Activated CD8-positive, alpha-beta memory T cell treated with anti-CD3 and anti-CD28 coated beads for 4 hours (primary cell): ENCODE measurements around the gene PAPPA2.
"Not testable (repeated sequence)": the region's sequence is repeated elsewhere in the genome, so short reads cannot be mapped to it uniquely, and the experiment has no call there.

Experiments used
- DNase-seq, 2 donors: peaks; one replicate each; pipeline ENCODE4 v3.0.0-alpha.2; 2020; ENCODE audit warnings: low read depth in 2 of 2

Gene PAPPA2

DNA sequence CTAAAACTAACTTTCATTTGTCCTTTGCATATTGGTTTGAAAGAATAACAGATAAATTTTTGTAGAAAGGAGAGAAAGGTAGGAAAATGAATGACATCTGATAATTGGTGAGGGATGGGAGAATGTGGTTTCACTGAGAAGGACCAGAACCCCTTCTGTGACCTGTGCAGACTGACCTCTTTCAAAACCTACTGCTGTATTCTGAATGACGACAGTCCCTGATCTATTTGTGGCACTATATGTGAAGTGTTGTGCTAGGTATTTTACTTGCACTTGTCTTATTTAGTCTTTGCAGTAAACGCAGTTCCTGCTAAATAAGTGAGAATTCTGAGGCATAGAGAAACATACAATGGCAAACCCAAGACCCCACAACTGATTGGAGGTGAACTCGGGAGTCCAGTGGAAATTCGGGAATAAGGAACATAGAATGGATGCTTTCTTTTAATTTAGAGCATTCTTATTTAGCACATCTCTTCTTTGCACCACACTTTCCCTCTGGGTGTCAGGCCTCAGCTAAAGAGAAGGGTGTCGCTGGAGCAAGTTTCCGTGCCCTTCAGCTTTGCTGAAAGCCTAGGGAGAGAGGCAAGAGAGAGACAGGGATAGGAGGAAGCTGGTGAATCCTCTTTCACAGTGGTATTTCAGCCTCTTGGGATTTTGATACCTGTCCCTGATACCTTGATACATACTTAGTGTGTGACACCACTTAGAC, 230.2 kb downstream of the PAPPA2 start:
- no peak for DNase-seq

DNA sequence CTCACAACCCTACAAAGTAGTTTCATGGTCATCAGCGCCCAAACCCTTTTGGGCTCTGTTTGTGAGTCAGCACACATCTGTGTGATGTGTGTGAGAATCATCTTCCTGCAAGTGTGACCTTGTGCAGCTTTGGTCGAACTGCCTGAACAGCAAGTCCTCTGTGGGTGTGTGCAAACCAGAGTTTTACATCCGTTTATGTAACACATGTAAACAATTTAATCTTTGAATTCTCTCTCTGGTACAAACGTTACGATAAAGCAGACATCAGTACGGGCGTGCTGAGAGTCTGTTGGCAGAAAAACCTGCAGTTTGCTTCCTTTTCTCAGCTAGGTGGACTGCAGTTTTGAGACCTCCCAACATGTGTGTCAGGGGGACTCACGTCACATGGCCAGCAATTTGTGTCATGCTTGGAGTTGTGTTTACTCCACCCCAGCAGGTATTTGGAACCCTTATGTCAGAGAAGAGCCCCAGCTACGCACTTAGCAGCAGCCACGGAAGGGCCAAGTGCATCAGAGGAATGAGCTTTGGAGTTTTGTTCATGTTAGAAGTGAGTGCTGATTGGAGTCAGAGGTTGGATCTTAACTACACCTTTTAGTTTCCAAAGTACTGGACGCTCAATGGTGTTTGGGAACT, 230.8 kb downstream of the PAPPA2 start:
- no peak for DNase-seq

DNA sequence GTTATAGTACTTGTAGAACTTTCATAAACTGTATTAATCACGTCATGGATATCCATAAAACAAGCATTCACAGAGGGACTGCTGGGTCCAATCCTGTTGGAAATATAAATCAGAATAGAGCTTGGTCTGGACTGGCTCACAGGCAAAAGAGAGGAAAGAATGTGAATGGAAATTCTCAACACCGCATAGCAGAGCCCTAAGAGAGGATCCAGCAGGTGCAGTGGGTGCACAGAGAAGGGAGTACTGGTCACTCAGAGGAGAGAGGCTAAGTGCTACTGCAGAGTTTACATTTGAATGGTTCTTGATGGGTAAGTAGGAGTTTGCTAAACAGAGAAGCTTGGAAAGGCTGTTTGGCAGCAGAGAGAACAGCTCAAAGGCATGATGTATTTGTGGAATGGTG, 231.7 kb downstream of the PAPPA2 start:
- no peak for DNase-seq

DNA sequence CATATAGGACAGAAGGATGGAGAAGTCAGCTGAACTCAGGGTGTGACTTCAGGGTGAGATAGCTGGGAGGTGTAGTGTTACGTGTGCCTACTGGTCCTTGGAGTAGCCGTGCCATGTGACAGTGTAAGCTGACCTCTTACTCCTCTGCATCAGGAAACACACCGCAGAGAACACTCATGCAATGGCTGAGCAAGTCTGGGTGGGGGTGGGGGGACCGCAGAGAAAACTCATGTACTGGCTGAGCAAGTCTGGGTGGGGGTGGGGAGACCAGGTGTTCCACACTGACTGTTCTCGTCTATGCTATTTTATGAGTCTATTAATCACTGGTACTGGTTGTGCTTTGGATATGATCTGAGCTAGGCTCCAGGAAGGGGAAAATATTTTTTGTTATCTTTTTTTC, 233.1 kb downstream of the PAPPA2 start:
- no peak for DNase-seq

DNA sequence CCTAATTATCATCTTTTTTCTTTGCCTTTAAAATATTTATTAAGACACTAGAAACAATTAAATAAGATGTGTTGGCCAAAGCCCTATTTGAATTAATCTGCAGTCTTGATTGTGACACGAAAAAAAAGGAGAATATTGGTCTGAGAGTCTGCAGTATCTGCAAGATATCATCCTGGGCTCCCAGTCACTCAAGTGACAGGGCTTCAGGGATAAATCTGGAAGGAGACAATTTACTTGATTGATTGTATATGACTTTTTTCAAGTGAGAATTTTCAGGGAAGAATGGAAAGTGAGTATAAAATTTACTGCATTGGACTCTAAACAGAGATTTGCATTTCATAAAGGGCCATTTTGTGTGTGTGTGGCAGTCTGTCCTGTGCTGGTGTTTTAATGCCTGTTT, 233.7 kb downstream of the PAPPA2 start:
- no peak for DNase-seq

DNA sequence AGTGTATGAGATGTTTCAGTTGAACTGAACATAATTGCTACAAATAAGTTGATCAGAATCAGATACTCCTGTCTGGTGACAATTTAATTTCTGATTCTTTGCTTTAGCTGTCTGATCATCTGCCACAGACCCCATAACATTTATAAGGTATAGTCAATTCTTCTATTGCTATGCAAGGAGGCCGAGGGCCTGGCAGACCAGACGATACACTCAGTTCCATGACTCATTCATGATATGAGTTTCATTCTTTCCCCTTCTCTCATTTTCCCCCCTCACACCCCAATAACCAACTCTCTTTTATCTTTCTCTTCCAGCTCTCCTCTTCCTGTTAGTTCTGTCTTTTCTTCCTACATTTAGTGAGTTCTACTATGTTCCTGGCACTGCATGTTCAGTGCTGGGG, 236.8 kb downstream of the PAPPA2 start:
- DNase-seq: no peak

DNA sequence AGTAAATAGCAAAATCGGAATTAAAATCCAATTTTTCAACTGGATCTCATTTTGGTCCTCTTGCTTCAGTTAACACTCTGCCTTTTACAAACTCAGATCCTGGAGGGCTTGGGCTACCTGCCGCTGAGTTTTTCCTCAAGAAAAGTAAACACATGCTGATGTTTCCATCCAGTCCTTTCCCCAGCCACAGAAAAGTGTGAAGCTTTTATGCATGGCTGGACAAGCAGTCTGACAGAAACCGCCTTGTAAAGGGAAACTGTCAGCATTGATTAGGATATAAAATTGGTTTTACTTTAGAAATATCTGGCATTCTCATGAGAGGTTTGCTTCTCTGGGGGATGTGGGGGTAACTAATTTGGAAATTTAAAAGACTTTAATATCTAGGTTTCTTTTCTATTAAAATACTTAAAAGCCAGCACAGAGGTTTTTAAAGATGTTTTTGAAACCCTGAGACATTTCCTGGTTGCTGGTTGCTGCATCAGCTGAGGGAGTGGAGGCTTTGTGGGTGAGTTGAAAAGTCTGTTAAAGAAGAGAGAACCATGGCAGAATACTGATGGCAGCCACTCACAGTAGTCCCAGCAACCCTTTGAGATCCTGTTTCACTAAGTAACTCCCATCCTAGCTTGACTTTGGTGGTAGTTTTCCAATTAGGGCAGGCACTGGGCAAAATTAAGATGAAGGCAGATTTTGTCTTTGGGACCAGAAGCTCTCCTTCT, 238.3 kb downstream of the PAPPA2 start:
- DNase-seq: no peak

DNA sequence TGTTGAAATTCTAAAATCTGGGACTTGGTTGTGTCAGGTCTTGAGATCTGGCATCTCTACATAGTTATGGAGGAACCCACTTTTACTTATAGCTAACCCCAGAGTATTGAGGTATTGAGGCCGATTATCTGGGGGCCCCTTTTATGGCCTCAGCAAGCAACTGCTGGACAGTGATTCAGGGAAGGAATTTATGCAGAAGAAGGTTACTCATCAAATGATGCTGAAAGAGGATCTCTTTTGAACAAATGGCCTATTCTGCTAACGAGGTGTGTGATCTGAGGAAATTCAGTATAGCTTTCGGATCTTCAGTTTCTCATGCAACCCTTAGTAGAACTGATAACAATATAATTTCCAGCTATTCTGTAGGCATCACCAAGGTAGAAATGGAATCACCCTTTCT, 239.9 kb downstream of the PAPPA2 start:
- no peak for DNase-seq

DNA sequence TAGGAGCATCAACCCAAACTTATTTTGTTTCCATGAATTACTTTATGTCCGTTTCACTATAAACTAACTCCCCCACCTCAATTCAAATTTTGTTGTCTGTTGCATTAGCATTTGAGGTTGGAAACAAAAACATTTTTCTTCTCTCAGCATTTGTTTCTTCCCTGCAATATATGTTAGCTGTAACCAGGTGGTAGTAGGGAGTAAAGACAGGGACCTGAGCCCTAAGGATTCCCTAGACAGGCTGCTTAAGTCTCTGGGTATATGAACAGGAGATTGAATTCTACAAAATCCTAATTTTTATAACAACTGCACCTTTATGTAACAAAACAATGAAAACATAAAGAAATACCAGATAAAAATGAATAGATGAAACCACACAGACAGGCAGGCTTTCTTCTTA, 242.6 kb downstream of the PAPPA2 start:
- DNase-seq: no peak

DNA sequence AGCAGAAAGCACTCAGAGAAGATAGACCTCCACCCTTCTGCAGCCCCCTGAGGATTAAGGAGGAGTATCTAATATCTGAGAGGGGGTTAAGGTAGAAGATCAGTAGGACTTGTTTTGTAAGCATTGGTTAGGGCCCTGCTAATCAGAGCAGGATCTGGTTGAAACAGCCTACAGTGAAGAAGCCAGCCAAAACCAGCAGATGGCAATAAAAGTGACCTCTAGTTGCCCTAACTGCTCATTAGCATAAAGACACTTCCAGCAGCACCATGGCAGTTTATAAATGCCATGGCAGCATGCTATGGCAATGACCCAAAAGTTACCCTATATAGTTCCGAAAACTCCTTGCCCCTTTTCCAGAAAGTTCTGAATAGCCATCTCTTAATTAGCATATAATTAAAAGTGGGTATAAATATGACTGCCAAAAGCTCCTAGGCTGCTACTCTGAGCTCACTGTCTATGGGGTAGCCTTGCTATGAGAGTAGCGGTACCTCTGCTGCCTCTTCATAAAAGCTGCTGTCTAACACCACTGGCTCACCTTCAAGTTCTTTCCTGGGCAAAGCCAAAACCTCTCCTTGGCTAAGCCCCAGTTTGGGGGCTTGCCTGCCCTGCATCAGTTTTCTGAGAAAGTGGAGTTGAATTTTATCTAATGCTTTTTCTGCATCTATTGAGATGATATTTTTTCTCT, 254.2 kb downstream of the PAPPA2 start:
- no peak for DNase-seq

DNA sequence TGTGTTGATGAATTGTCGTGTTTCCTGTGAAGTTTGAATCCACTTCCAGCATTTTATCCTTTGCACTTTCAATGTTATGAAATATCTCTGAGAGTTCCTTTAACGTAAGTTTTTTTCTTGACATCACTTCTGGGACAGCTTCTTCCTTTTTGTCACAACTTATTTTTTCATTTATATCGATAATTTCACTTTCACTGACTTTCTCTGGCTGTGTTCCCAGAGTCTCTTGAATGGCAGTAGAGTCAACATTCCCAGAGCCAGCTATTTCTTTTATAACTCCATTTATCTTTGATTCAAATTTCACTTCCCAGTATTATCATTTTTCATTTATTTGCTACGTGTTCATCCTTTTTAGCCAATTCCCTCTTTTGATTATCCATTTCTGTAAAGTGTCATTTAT, 256.5 kb downstream of the PAPPA2 start:
- DNase-seq: no peak

DNA sequence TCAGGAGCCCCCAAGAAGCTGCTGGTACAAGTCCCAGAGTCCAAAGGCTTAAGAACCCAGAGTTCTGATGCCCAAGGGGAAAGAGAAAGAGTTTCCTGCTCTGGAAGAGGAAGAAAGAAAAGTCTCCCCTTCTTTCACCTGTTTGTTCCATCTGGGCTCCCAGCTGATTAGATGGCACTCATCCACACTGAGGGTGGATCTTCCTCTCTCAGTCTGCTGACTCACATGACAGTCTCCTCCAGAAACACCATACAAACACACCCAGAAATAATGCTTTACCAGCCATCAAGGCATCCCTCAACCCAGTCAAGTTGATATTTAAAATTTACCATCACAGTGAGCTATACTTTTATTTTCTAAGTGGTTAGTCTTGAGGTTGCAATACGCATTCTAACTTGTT, 257.9 kb downstream of the PAPPA2 start:
- no peak for DNase-seq

DNA sequence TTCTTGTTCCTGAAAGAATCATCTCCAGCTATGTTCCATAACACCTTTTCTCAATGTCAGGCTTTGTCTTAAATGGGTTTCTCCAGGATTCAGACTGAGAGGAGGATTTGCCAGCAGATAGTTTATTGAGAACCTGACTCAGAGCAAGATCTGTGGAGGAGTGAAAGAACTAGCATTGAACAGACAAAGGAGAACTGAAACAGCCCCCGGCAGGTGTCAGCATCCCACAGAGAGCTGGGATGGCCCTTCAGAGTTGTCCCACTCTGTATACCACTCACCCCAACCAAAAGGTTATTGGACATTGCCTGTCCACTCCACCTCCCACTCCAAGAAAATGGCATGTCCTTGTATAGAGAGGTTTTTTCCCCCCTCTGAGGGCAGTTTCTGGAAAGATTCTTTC, 270.7 kb downstream of the PAPPA2 start:
- DNase-seq: no peak

DNA sequence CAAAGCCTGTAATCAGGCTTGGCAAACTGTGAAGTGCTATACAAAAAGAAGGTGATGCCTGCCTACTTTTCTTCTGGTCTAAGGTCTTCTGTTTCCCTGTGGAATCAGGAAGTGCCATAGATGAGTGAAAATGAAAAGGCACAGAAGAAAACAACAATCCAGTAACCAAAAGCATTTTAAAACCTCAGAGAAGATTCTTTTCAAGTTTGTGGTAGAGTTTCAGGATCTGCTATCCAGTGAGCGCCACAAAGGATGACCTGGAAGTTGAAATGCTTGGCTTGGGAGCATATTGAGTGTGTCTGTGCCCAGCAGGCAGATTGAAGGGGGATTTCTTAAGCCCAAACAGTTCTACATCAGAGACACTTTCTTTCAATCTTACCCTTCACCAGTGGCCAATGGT, 272.2 kb downstream of the PAPPA2 start:
- DNase-seq: no peak

DNA sequence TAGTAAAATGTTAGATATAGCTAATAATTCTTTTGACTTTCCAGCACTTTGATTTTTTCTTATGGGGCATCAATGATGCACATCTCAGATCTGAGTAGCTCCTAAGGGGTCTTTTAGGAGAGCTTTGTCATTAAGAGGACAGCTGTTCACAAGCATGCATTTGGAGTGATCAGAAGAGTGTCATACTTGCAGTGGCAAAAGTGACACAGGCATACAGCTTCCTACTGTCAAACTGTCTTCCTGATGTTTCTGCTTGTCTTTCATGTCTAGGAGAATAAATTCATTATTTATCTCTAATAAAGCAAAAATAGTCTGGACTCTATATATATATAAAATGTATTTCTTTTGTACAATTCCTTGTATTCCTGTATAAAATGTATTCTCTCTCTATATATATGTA, 273.0 kb downstream of the PAPPA2 start:
- no peak for DNase-seq

DNA sequence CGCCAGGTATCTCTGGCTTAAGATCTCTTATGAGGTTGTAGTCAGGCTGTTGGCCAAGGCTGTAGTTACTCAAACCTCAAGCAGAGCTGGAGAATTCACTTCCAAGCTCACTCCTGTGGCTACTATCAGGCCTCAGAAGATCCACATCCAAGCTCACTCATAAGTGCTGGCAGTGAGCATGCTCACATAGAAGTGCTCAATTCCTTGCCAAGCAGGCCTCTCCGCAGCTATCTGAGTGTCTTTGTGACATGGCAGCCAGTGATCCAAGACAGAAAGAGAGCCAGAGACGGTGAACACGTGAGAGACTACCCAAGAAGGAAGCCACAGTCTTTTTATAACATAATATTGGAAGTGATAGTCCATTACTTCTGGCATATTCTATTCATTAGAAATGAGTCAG, 278.2 kb downstream of the PAPPA2 start:
- DNase-seq: no peak

DNA sequence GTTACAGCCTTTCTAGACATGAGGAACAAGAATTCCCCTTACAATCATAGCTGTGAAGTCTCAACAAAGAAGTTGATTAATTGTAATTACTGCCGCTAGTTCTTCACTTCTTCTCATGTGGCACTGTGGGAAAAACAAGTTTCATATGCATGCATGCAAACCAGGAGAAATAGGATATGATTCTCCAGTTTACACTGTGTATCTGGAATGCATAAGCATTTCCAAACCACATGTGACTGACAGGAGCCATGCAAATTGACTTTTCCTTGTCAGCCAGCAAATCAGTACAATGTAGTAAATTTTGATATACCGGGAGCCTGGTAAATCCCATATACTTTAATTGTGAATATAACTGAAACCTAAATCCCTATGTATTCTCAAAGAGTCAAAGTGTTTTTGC, 279.3 kb downstream of the PAPPA2 start:
- DNase-seq: no peak

DNA sequence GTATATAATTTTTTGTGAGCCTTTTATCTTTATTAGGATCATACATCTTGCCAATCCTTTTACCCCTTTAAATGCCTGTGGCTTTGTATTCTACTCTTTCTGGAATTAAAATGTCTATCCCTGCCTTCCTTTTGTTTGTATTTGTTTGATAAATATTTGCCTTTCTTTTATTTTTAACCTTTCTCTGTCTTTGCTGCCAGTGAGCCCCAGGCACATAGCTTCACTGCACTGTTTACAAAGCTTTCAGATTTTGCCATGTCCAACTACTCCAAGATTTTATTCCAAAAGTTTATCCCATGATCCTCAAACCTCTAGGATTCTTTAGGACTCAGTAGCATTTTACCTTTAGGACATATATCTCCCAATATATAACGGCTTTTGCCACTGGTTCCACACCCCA, 281.2 kb downstream of the PAPPA2 start:
- no peak for DNase-seq

DNA sequence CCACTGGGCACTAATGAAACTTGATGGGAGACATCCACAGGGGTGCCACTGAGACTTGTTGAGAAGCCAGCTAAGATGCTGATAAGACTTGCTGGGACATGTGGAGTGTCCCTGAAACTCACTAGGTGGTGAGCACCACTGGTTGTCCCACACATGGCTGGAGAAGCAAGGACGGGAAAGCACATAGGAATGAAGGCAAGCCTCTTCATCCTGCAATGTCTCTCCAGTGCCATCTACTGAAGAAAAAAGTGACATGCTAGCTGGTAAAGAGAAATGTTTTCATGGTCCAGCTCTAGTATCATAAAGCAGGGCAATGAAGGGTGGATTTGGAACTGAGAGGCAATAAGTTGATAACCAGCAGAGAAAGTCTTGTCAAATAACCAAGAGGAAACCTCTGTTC, 283.0 kb downstream of the PAPPA2 start:
- DNase-seq: no peak

DNA sequence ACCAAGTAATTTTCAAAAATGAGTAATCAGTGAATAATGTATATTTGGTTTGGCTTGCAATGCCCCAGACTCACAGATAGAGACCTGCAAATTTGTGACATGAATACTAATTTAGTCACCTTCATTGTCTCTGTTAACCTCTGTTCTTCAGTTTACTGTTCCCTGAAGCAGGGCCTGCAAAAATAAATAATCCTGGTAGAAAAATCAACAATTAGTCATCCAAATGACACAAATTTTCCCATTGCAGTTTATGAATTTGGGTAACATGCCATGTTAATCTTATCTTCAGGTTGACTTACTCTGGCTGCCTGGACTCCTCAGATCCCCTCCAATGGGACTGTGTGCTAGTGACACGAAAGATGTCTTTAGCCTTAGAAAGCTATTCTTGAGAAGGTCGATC, 289.5 kb downstream of the PAPPA2 start:
- no peak for DNase-seq

DNA sequence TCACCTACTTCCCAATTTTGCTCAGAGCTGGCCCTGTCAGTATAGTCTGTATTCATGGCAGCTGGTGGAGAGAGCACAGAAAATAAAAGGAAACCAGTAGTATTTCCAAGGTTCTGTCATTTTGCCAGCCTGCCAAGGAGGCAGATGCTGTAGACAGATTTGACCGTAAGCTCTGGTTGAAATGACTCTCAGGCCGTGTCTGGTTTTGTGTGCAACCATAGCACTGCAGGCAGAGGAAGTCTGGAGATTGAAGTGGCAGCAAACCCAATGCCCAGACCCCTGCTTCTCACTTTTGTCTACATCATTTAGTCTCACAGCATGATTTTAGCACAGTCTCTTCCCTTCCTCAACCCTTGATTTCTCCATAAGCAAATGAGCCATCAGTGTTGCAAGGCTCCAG, 291.7 kb downstream of the PAPPA2 start:
- no peak for DNase-seq

DNA sequence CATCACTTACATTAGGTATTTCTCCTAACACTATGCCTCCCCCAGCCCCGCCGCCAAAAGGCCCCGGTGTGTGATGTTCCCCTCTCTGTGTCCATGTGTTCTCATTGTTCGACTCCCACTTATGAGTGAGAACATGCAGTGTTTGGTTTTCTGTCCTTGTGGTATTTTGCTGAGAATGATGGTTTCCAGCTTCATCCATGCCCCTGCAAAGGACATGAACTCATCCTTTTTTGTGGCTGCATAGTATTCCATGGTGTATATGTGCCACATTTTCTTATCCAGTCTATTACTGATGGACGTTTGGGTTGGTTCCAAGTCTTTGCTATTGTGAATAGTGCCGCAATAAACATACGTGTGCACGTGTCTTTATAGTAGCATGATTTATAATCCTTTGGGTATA, 293.8 kb downstream of the PAPPA2 start:
- DNase-seq: not testable (repeated sequence)

DNA sequence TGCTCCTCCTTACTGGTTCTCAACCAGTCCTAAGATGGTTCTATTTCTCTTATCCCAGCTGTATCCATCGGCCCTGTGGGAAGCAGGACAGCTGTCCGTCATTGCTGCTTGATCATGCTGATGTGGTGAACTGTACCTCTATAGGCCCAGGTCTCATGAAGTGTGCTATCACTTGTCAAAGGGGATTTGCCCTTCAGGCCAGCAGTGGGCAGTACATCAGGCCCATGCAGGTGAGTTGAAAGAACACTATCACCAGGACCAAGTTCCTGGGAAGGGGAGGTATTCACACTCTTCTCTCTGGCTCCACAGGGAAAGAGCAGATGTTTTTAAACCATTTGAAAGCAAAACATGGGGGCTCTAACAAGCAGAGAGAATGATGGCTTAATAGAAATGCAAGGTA, 302.6 kb downstream of the PAPPA2 start:
- DNase-seq: no peak
